HL-60 (cell line): Measurements from ENCODE around the gene CALR3.

ENCODE experiments used
- DNase-seq, 2 experiments: peaks; one replicate each; pipeline ENCODE4 v3.0.0-alpha.2; 2010 to 2020; ENCODE audit warnings: low read depth in 1 of 2, low spot score in 1 of 2
- H3K27ac ChIP-seq: fragments of 250-450 bp; sonication (Bioruptor Pico); replicated peaks from 2 replicates; pipeline ENCODE4 v1.5.1; 2020; ENCODE audit warnings: mild to moderate bottlenecking, moderate library complexity
- H3K27me3 ChIP-seq: fragments of 250-450 bp; sonication (Bioruptor Pico); 2 replicates; pipeline ENCODE4 v1.5.1; 2021; ENCODE audit warnings: mild to moderate bottlenecking, moderate library complexity; ENCODE audit not compliant: insufficient read depth, poor library complexity, severe bottlenecking
- H3K4me3 ChIP-seq: replicated peaks from 2 replicates; pipeline ENCODE4 v1.5.1; 2011; ENCODE audit warnings: mild to moderate bottlenecking, control low read depth, low read length; ENCODE audit not compliant: insufficient read depth
- GABPA ChIP-seq: IDR thresholded peaks from 2 replicates; pipeline ENCODE4 v1.6.1; 2012; ENCODE audit warnings: low read depth
- POLR2AphosphoS5 ChIP-seq: IDR thresholded peaks from 2 replicates; pipeline ENCODE4 v1.6.1; 2012; ENCODE audit warnings: low read depth
- REST ChIP-seq: IDR thresholded peaks from 2 replicates; pipeline ENCODE4 v1.6.1; 2012; ENCODE audit warnings: low read depth; ENCODE audit not compliant: insufficient replicate concordance
- SPI1 ChIP-seq: IDR thresholded peaks from 2 replicates; pipeline ENCODE4 v1.6.1; 2012; ENCODE audit warnings: low read depth, mild to moderate bottlenecking, borderline replicate concordance
- TF ChIP-seq, protein P1 (sequence below): IDR thresholded peaks from one replicate; pipeline ENCODE4 v1.5.1; 2011; ENCODE audit warnings: low read length, control low read depth, inconsistent platforms; ENCODE audit not compliant: insufficient read depth

CALR3 gene

DNA sequence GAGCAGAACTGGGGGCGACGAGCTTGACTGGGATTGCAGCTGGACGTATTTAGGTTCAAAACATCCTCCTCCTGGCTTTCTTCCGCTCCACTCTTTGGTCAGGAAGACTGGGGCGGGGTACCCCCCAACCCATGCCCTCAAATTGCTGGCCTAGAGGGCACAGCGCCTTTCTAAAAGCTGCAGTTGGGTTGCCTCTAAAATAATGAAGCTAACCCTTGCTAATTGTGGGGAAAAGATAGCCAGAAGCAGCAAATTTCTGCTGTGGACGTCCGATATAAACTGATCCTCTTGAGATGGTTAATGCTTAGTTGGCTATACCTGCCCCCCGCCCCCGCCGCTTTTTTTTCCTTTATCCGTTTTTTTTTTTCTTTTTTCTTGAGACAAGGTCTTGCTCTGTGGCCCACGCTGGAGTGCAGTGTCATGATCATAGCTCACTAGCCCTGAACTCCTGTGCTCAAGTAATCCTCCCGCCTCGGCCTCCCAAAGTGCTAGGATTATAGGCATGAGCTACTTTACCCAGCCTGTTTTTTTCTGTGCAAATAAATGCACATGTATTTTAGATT is 47.0 kb upstream of the CALR3 start:
- Histone ChIP-seq H3K27ac (peak overlapping the region; percentile 94), H3K27me3 (no peaks in the 10 kb centered on the region), H3K4me3 (peak overlapping the region; percentile 96)
- DNase-seq = peak in 1 of 2 experiments; percentile 10
- TF ChIP-seq, protein P1, sequence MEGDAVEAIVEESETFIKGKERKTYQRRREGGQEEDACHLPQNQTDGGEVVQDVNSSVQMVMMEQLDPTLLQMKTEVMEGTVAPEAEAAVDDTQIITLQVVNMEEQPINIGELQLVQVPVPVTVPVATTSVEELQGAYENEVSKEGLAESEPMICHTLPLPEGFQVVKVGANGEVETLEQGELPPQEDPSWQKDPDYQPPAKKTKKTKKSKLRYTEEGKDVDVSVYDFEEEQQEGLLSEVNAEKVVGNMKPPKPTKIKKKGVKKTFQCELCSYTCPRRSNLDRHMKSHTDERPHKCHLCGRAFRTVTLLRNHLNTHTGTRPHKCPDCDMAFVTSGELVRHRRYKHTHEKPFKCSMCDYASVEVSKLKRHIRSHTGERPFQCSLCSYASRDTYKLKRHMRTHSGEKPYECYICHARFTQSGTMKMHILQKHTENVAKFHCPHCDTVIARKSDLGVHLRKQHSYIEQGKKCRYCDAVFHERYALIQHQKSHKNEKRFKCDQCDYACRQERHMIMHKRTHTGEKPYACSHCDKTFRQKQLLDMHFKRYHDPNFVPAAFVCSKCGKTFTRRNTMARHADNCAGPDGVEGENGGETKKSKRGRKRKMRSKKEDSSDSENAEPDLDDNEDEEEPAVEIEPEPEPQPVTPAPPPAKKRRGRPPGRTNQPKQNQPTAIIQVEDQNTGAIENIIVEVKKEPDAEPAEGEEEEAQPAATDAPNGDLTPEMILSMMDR = no peak
- TF ChIP-seq POLR2AphosphoS5 (no peak), REST (no peak), GABPA (no peak), SPI1 (no peak)

DNA sequence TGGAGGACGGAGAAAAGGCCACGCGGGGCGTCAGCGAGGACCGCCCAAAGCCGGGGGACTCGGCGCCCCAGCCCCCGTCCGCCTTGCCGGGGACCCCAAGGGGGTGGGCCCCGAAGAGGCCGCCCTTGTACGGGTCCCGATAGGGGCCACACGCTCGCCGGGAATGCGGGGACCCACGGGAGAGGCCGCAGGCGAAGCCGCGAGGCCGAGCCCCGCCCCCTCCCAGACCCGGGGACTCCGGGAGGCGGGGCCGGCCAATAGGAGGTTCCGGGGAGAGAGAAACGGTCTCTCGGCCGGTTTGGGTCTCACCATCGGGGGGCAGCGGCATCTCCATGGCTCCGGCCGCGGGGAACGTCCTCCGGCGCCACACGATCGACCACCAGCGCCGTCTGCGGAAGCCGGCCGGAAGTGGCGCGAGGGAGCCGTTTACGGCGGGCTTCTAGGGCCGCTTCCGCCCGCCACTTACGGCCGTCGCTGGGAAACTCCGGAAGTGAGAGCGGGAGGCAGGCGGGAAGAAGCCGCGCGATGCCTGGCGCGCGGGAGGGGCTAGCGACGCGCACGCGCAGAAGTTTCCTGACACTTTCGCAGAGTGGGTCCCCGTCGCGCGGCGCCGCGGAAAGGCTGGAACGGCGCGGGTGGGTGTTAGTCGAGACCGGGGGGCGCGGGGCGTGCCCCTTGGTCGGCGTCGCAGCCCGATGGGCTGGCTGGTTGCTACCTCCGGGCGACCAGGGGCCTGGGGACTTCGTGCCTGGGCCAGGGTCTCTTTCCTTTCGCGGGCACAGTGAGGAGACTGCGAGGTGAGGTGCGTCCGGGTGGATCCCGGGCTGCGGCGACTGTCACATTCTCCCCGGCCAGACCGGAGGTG is 46.3 kb upstream of the CALR3 start, which contains the start of gene CHERP:
CHERP (minus strand) TSS at position 393 of the 865 bp plus-strand sequence; CDS start at position 334, 59 bp downstream.
- Histone ChIP-seq H3K27ac (peak within 1 kb of the TSS; percentile 94), H3K4me3 (peak within 1 kb of the TSS; percentile 96), H3K27me3 (no peaks in the 10 kb centered on the region)
- peak; percentile 92 to 93 for DNase-seq
- TF ChIP-seq, protein P1 = no peak
- TF ChIP-seq SPI1 = peak; percentile 27; the same call in 1 of the 2 replicates
- peak; percentile 85 for TF ChIP-seq GABPA
- TF ChIP-seq REST = peak; percentile 22
- TF ChIP-seq POLR2AphosphoS5 = peak; percentile 84

DNA sequence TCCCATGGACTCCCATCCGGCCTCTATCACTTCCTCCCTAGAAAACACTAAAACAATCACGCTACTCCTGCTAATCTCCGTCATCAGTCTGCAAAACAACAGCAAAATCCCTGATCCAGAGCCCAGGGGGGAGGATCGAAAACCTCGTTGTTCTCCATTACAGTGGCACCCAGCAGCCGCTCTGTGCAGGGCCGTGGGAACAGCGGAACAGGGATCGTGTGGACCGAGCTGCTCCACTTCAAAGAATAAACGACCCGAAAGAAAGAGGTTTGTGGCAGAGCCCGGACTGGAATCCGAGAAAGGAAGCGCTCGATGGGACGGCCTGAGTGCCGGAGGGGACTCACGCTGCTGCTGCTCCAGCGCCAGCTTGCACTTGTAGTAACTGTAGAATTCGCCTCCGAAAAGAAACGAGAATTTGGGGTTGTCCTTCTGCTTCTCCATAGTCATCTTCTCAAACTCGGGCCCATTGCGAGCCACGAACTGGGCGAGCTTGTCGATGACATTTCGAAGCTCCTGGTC is 45.6 kb upstream of the CALR3 start:
- TF ChIP-seq, protein P1 = no peak
- TF ChIP-seq SPI1 = peak; percentile 24; the same call in 1 of the 2 replicates
- Histone ChIP-seq H3K27me3 (no peaks in the 10 kb centered on the region), H3K27ac (peak overlapping the region; percentile 94), H3K4me3 (peak overlapping the region; percentile 96)
- peak in 1 of 2 experiments; percentile 17 for DNase-seq
